OCI-LY3 (cell line): ENCODE results near the gene MMEL1.

Experiments used
- EZH2phosphoT487 ChIP-seq: fragments of 200-600 bp; shearing (Covaris generic); IDR thresholded peaks from 2 replicates; pipeline ENCODE4 v1.6.1; 2018; ENCODE audit warnings: antibody characterized with exemption, mixed run types, low read depth
- TF ChIP-seq, protein P1 (sequence below): fragments of 200-600, 300-600 bp; sonication (generic); IDR thresholded peaks from 2 replicates; pipeline ENCODE4 v1.5.1; 2014; ENCODE audit warnings: antibody characterized with exemption, low read length, low read depth

DNA sequence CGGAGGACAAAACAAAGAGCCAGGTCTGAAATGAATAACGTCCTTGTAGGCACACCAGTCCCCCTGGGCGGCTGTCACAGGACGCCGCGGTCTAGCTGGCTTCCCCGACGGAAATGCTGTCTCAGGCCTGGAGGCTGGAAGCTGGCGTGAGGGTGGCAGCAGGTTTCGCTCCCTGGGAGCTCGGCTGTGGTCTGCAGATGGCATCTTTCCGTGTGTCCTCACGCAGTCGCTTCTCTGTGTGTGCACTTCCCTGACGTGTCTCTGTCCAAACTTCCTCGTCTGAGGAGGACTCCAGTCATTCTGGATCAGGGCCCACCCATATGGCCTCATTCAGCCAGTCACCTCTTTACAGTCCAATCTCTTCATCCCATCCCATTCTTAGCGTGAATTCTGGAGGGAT, 62.5 kb downstream of the MMEL1 start:
- TF ChIP-seq, protein P1, sequence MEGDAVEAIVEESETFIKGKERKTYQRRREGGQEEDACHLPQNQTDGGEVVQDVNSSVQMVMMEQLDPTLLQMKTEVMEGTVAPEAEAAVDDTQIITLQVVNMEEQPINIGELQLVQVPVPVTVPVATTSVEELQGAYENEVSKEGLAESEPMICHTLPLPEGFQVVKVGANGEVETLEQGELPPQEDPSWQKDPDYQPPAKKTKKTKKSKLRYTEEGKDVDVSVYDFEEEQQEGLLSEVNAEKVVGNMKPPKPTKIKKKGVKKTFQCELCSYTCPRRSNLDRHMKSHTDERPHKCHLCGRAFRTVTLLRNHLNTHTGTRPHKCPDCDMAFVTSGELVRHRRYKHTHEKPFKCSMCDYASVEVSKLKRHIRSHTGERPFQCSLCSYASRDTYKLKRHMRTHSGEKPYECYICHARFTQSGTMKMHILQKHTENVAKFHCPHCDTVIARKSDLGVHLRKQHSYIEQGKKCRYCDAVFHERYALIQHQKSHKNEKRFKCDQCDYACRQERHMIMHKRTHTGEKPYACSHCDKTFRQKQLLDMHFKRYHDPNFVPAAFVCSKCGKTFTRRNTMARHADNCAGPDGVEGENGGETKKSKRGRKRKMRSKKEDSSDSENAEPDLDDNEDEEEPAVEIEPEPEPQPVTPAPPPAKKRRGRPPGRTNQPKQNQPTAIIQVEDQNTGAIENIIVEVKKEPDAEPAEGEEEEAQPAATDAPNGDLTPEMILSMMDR: no peak
- no peak for TF ChIP-seq EZH2phosphoT487
